T-helper 2 cell (primary cell): Measurements from ENCODE around the gene MRPL32.

Experiments
- DNase-seq, 5 experiments: peaks; one replicate each; pipeline versions ENCODE4 v3.0.0 to v3.0.0-alpha.2; 2012 to 2022

Gene MRPL32

DNA sequence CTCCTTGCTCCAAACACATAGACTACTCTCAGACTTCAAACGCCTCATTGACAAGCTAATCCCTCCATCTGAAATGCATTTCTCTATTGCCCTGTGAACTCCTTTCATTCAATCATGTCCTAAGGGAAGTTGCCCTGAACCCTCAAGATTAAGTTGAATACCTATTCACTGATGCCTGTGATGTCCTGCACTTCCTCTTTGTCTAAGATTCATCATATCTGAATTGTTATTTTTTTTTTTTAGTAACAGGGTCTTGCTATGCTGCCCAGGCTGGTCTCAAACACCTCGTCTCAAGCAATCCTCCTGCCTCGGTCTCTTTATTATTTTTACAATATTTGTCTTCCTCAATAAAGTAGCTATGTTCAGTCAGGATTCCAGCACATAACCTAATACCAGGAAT, 3.4 kb upstream of the MRPL32 start:
- DNase-seq, result no peak

DNA sequence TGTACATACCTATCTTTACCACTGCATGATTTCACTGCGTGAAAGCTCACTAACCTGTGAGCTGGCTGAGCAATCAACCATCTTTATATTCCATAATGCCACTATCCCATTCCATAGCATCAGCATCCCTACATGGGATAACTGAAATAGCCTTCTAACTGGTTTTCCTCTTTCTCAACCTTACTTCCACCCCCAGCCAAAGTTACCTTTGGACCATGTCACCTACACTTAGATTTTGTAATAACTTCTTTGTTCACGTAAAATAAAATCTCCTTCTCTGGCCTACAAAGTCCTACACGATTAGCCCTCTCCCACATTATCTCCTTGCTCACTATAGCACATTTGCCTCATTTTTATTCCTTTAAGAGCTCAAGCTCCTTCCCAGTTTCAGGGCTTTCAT, 2.7 kb upstream of the MRPL32 start:
- no peak for DNase-seq

DNA sequence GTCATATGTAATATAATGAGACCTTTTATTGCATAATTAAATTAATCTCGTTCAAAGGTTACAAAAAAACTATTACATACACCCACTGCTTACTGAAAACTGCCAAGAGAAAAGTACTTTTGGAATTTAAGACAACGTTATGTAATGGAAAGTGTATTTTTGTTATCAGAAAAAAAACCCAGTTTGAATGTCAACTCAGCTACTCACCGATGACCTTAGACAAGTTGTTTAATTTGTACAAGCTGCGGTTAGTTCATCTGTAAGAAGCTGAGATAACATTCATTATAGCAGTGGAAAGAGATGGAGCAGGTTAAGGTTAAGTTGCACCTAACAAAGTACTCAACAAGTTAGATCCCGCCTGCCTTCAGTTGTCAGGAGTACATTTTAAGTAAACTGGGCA, 1.3 kb upstream of the MRPL32 start:
- DNase-seq, result no peak

DNA sequence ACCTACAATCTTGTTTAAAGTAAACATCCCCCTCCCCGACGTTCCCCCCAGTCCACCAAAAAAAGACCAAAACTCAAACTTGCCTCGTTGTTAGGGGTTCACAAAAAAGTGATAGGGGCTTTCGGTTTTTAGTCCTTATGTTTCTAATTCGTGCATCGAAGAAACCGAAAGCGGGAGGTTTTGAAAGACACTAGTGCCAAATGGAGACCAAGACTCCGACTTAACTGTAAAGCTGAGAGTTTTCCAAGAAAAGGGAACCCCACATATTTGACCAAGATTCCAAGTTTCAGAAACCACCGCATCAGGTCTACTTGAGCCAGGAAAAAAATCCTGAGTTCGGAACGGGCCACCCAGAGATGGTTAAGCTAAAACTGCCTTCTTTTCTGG, 736 bp upstream of the MRPL32 start:
- peak in 1 of 5 experiments; percentile 45 for DNase-seq

DNA sequence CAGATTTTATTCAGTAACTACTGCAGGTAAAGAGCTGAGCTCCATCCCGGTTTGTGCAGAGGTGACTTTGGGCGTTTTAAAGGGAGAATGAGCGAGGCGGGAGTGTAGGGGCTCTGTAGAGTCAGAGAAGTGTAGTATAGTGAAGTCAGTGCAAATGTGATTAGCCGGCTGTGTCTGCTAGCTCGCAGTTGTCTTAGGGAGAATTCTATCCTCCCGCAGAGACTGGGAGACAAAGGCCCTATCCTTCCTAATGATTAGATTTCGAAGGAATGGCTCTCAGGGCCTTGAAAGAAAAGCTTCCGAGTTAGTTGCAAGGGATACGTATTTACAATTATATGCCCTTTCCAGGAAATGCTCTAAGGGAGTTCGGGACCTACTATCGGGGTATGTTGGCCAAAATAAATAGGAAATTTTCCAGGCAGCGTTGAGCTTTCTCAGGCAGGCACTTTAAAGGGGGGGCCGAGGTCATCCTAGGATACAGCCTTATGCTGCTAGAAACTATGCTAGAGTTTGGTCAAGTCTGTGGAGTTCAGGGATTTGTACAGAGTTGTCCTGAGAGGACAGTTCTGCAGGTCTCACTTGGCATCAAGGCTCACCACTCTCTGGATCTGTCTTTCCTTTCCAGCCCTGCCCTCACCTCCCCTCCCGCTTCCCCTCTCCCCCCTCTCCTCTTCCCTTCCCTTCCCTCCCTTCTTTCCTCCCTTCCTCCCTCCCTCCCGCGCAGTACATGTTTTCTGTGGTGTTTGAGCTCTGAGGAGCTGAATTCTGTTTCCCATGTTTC, 825 bp downstream of the MRPL32 start:
- peak in 1 of 5 experiments; percentile 27 for DNase-seq

DNA sequence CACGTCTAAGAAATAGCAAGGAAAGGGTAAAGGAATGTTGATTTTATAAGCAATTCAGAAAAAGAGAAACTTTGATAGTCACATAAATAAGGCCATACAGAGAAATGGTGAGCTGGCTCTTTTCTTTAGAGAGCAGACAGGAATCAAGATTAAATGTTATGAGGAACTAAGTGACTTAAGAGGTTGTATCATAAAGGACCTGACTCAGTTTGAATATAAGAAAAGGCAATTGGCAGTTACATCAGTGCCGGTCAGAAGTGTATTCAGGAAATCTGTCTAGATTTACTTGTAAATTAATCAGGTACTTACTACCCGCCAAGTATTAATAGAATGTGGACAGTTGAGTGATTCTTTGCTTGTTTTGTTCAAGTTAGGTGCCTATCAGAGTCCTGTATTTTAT, 2.1 kb downstream of the MRPL32 start:
- DNase-seq, result no peak

DNA sequence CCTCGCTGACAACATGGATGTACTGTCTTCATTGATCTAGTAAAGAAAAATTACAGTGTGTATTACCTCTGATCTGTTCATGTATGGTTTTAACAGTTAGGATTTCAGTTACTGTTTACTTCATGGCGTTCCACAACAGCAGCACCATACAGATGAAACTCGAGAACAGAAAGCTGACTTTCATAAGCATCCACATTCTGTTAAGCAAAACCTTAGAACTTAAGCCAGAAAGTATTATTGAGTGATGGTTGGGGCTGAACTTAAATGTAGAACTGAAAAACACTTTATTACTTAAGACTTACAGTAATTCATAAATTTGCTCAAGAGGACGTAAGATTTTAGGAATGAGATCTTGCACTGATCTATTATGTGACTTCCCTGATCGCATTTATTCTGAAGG, 3.7 kb downstream of the MRPL32 start:
- no peak for DNase-seq

DNA sequence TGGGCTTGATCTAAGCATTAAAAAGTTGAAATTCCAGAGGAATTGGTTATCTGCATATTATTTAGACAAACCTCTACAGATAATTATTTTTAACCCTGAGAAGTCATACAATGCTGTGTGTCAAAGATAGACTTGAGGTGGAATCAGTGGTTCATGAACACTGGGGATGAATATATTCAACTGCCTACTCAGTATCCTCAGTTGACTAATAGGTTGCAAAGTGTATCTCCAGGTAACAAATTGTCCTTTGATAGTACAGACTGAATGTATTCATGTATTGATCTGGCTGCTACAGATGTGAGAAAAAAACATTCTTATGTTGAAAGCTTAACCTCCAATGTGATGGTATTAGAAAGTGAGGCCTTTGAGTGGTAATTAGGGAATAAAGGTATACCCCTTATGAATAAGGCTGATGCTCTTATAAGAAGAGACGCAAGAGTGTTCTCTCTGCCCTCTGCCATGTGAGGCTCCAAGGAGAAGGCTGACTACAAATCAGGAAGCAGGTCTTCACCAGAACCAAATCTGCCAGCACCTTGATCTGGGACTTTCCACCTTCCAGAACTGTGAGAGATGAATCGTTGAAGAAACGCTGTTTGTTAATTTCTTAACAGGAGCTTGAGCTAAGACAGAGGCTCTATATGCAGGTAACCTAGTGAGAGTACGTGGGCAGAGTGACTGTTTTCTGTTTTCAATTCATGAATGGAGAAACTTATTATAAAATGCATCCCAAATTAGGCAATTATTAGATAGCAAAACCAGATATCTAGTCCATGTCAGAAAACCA, 7.5 kb downstream of the MRPL32 start:
- DNase-seq, result no peak

DNA sequence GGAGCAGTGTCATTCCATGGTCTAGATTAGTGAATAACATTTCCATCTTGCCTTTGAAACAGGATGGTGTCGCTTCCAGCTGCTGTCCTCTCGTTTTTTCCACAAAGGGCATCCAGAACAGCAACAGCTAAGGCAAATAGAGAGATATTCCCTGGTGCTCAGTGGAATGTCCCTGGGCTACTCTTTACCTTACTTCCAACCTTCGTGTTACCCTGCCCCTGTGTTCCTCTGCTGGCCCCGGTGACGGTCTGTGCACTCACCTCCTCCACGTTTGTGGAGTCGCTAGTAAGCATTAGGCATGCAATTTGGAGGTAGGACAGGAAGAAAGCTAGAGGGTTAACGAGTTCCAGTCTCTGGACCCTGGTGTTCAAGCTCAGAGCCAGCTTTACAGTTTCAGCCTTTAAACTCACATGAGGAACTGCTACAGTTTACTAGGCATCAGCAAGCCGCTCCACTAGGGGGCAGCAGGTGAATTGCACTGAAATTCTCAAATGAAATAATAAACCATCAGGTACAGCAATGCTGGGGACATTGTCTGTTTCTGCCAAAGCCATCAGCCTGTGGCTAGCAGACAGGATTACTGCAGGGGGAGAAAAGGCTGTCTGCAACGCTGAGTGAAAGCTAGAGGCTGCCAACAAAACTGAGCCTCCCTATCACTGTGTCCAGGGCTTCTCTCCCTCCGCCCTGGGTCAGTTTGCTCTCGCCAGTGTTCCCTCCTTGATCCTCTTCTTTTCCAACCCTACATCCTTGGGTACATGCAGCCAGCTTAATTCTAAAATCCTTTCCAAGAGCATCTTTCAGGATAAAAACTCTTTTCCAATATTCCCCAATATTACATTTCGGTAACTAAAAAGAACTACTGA, 9.0 kb downstream of the MRPL32 start:
- DNase-seq, result peak; percentile 21 to 74 (median 58)

DNA sequence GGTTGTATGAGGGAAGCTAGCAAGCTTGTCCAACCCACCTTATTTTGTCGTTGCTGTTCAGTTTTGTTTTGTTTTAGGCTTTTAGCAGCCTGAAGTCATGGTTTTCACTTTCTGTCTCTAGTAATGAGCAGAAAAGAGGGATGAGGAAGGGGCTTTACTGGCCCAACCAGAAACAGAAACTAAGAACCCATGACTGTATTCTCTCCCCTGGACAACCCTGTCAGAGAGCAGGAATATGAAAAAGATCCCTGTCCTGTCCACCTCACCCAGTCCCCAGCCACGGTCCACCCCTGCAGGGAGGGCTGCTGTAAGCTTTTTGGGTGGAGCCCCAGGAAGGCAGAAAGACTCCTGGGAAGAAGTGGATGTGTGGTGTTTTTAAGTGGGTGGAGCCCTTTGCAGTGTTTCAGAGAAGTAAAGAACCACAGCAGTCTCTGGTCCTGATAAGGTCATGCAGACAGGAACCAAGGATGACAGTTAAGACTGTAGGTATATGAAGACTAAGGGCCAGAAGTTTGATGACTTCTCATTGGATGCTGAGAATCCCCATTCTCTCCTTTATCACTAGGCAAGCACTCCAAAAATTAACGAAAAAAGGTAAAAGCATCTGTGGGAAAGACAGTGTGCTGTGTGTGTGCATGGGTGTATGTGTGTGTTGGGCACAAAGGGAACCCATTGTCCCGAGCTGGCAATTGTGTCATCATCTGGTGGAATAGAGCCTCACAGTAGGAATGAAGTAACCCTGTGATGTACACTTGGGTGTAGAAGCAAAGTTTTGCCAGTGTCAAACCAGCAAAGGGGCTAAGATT, 13.8 kb downstream of the MRPL32 start:
- peak in 1 of 5 experiments; percentile 58 for DNase-seq

DNA sequence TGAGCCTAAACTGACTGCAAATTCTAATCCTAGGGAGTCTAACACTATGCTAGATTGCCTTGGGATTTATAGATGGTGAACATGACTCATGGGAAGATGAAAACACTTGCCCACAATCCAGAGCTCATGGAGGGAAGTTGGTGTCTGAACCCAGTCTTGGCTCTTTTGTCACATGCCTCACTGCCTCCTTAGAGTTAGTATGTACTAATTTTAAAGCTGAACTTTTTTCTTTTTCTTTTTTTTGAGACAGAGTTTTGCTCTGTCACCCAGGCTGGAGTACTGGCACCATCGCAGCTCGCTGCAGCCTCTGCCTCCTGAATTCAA, 14.4 kb downstream of the MRPL32 start:
- DNase-seq, result no peak

DNA sequence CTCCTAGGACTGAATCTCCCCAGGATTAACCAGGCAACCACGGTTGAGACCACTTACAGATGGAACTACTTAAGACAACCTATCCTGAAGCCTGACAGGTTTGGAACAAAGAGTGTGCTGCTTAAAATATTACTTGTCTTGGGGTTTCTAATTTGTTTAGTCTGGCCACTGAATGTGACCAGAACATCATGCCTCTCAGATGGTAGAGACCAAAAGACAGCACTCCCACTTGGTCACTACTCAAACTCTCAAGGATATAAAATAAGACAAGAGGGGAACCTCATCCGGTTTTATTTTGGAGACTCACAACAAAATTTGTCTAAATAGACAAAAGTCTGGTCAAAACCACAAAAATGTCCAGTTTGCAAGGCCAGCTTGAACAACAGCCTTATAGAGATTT, 15.3 kb downstream of the MRPL32 start:
- no peak for DNase-seq

DNA sequence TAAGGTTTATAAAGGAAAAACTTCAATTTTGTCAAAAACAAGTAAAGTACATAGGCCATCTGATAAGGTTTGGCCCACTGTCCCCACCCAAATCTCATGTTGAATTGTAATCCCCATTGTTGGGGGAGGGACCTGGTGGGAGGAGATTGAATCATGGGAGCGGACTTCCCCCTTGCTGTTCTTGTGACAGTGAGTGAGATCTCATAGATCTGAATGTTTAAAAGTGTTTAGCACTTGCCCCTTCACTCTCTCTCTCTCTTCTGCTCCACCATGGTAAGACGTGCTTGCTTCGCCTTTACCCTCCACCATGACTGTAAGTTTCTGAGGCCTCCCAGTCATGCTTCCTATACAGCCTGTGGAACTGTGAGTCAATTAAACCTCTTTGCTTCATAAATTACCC, 18.2 kb downstream of the MRPL32 start:
- DNase-seq, result no peak

DNA sequence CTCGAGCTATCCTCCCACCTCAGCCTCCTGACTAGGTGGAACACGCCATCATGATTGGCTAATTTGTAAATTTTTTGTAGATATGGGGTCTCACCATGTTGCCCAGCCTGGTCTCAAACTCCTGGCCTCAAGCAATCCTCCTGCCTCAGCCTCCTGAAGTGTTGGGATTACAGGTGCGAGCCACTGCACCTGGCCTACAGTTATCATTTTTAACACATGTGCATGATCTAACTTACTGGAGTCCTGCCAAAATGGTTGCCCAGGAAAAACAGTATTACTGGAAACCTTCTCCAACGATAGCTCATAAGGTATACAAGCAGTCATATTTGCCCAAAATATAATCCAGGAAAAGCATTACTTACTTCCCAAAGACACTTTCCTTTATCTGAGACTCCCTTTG, 20.2 kb downstream of the MRPL32 start:
- DNase-seq, result no peak

DNA sequence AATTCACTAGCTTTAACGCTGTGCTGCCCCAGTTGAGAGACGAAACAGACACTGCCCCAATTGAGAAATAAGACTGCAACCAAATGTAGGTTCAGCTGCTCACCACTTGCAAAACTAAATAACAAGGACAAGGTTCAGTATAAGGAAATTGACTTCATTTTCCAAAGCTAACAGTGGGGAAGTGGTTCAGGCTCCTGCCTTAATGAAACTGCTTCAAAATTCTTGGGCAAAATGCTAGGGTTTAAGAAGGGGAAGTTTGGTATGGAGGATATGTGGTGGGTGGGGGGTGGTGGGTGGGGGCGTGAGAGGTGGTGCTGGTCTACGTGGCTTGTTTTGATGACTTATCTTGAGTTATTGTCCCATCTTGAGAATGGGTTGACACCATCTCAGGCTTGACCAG, 21.8 kb downstream of the MRPL32 start:
- DNase-seq, result no peak

DNA sequence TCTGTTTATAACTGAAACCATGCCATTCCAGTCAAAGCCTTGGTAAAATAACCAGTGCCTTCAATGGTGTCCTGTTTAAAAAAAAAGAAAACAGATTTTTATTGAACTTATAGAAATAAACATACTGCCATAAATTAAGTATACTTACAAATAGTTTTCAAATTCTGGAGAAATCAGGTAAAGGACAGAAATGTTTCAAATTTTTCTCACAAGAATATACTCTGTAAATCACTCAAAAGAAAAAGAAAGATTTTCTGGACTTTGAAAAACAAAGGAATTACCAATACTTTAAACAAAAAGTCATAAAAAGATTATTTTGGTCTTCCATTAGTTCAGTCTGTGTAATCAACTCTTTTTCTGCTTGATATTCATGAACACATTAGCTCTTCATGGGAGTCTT, 23.9 kb downstream of the MRPL32 start:
- DNase-seq, result no peak

DNA sequence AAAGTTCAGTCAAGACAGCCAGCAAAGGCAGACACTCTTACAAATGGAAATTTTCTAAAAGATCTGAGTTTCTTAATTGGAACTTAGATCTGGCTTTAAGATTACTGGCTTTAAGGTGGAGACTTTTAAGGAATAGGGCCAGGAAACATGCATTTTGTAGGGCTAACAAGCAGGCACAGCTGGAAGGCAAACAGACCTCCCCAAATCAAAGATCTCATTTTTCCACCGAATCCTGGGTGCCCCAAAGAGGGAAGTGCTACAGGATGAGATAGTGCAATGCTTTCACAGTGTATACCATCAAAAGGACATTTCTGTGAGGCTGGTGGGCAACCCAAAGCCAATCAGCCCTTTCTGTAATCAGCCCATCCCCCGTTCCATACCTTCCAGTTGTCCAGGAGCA, 27.4 kb downstream of the MRPL32 start:
- no peak for DNase-seq

DNA sequence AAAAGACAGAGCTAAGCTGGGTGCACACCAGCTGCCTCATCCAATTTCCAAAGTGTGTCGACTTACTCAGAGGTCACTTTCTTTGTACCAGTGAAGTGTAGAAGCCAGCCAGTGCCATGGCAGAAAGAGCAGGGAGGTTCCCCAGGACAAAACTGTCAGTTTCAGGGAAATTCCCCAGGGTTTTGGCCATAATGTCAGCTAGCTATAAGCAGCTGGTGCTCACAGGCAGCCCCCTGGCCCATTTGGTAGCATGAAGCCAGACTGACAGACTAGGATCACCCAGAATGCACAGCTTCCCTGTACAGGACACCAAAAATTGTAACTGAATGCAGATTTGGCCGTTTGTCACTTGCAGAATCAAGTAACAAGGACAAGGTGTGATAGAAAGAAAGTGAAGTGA, 28.6 kb downstream of the MRPL32 start:
- DNase-seq, result no peak

DNA sequence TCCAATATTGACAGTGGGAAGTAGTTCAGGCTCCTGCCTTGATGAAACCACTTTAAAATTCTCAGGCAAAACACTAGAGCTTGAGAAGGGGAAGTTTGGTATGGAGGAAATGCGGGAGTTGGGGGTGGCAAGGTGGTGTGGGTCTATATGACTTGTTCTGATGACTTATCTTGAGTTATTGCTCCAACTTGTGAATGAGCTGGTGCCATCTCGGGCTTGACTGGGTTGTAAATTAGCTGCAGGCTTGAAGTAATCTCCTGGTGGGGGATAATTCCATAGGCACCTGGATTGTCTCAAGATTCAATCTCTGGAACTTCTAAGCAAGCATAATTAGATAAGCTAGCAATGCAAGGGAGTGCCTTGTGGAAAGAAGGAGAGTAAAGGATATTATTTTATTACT, 29.0 kb downstream of the MRPL32 start:
- DNase-seq, result no peak

DNA sequence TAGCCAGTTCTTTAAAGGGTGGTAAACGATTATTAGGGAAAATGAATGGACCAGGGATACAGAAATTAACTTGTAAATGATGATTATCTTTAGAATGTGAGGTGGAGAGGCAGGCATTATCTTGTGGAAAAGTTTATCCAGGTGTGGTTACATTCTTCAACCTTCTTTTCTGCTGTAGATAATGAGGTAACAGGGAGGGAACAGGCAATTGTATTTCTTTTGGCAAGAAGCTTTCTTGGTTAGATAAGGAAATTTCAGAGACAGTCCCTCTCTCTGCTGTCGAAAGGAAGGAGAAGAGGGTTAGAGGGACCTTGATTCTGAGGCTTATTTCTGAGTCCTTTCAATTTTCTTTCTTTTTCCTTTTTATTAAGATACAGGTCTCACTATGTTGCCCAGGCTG, 32.1 kb downstream of the MRPL32 start:
- DNase-seq, result no peak

DNA sequence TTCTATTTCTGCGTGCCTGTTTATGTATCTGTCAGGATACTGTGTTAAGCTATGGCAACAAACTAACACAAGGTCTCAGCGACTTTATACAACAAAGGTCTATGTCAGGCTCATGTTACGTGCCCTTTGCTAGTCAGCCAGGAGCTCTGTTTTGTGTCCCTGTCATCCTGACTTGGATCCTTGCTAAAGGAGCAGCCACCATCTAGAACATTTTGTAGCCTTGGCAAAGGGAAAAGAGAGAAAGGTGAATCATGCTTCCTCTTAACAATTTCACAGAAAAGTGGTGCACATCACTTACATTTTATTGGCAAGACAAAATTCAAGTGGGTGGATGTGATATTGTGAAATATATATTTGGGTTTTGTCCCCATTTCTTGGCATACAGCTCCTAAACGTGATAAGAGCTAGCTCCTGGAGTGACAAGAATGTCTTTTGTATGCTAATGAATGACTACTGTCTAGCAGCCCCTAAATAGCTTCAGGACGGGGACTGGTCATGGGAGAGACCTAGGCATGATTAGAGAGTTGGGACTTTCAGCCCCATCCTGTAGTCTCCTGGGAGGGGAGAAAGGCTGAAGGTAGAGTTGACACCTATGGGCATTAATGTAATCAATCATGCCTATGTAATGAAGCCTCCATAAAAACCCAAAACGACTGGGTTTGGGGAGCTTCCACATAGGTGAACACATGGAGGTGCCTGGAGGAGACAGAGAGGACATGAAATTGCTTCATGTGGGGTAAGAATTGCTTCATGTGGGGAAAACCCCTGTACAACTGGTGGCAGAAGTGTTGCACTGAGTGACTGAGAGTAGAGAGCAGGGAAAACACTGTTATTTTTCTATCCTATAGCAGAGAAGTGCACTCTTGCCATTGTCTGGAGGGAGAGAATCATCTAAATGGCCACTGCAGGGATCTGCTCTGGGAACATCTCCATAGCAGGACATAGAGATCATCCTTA, 33.0 kb downstream of the MRPL32 start:
- no peak for DNase-seq

DNA sequence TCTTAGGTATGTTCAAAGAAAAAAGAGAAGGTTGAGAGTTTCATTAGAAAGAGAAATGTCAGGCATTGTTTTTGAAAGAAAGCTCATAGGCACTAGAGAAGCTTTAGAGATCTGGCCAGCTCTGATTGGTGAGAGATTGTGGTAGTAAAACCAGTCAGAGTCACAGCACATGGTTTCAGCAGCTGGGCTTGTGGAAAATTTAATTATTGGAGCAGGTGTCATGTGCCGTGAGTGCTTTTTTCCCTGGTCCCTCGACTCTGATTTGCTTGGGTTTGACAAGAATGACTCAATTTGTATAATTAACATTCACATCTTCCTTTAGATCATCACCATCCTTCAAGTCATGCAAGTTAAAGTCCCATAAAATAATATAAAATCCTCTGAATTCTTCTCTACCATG, 35.2 kb downstream of the MRPL32 start:
- no peak for DNase-seq
